G401 (cell line): ENCODE results near the gene SLC16A14. TPM values are rescaled to one million over a fixed set of nuclear protein-coding genes. Genes with fewer than 3 reads are reported as not detected.

Experiments
- total RNA-seq: library from RNA; depleted of rRNA; stranded (reverse); fragments of >200 nt; shearing (Covaris generic); gene quantifications from 2 replicates; pipeline ENCODE4 v1.2.3, GENCODE V29; 2014; rRNA removed

SLC16A14 gene
- total RNA-seq, 1 experiment from 2014 or later: 8.5 TPM

Other genes with a start within 250 kb of the SLC16A14 start
- 68.0 and 101 TPM in 2 replicates for gene TRIP12, start 146.9 kb downstream of the SLC16A14 start, total RNA-seq
- gene FBXO36, start 146.4 kb downstream of the SLC16A14 start, total RNA-seq: 5.0 and 6.3 TPM in 2 replicates
- gene SP110, start 151.1 kb upstream of the SLC16A14 start, total RNA-seq: 4.3 and 11.7 TPM in 2 replicates
- 0.41 TPM in 1 of 2 replicates, not detected in the other for gene SP140, start 156.8 kb upstream of the SLC16A14 start, total RNA-seq